Kidney (tissue), 14 donors: Measurements from ENCODE around the gene CORO7. TPM values are rescaled to one million over a fixed set of nuclear protein-coding genes. Genes with fewer than 3 reads are reported as not detected.

Experiments used
- DNase-seq, 5 donors: peaks; one replicate each; pipeline ENCODE4 v3.0.0-alpha.2; 2013 to 2020
- FAIRE-seq: peaks from 2 replicates; lab custom pipeline; 2012; peaks lifted over from hg19 to GRCh38; lab: Jason Lieb, UNC
- H3K27ac ChIP-seq, 2 donors: one replicate each; pipeline ENCODE4 v1.7.0; 2013; ENCODE audit warnings: low read depth in 2 of 2, low read length in 2 of 2, inconsistent platforms in 1 of 2
- H3K27me3 ChIP-seq: one replicate; pipeline ENCODE4 v1.7.1; 2013; ENCODE audit warnings: low read length, inconsistent platforms; ENCODE audit not compliant: control insufficient read depth, insufficient read depth
- H3K36me3 ChIP-seq, 3 donors: one replicate each; pipeline versions ENCODE4 v1.7.0 to v1.7.1; 2013; ENCODE audit warnings: low read length in 3 of 3, control low read depth in 1 of 3, inconsistent platforms in 1 of 3; ENCODE audit not compliant: insufficient read depth in 3 of 3, control insufficient read depth in 2 of 3
- H3K4me1 ChIP-seq, 3 donors: one replicate each; pipeline versions ENCODE4 v1.7.0 to v1.7.1; 2013; ENCODE audit warnings: low read length in 3 of 3, inconsistent platforms in 1 of 3, low read depth in 1 of 3; ENCODE audit not compliant: control insufficient read depth in 2 of 3, insufficient read depth in 2 of 3
- H3K4me3 ChIP-seq, 3 donors: one replicate each; pipeline versions ENCODE4 v1.7.0 to v1.8.1; 2013; ENCODE audit warnings: low read length in 3 of 3, control low read depth in 1 of 3, inconsistent platforms in 1 of 3
- H3K9ac ChIP-seq, 3 donors: one replicate each; pipeline versions ENCODE4 v1.7.0 to v1.7.1; 2013; ENCODE audit warnings: low read length in 3 of 3, control low read depth in 1 of 3, inconsistent platforms in 1 of 3
- H3K9me3 ChIP-seq, 3 donors: one replicate each; pipeline versions ENCODE4 v1.7.0 to v1.7.1; 2013; ENCODE audit warnings: low read length in 3 of 3, control low read depth in 1 of 3, inconsistent platforms in 1 of 3; ENCODE audit not compliant: control insufficient read depth in 2 of 3, insufficient read depth in 1 of 3
- intact Hi-C: fragments of 100-400 bp; cut with DNase I; formaldehyde crosslinking; loops from one replicate; pipeline ENCODE4 v1.11.1; 2022
- polyA plus RNA-seq: library from polyadenylated mRNA; stranded (reverse); fragments of 350-450 nt; fragmentation: Illumina TruSeq; extraction: RNeasy Lipid Tissue Mini Kit (QIAGEN cat#74804); gene quantifications from one replicate; pipeline ENCODE4 v1.2.3, GENCODE V29; 2014; ENCODE audit warnings: low read depth, low replicate concordance; ENCODE audit not compliant: insufficient read depth
- total RNA-seq: library from RNA; stranded (reverse); fragmentation: NEBNext Ultra II Directional; extraction: Animal tissue kit (Norgen Biotek cat#: 25700); gene quantifications from one replicate; pipeline ENCODE4 v1.2.1, GENCODE V29; 2021
- TF ChIP-seq, protein P1 (sequence below): IDR thresholded peaks from 3 replicates; pipeline ENCODE4 v1.5.1; 2012; ENCODE audit warnings: mild to moderate bottlenecking, moderate library complexity, borderline replicate concordance; ENCODE audit not compliant: insufficient read depth; ENCODE audit errors: extremely low read depth
- donor health status: control.
- donor health status: control.
- donor health status: control.
- donor health status: control.
- donor health status: control.
- donor health status: DM: yes; HTN: yes; CAD: no.
- donor health status: Normal renal cell carcinoma (clear cell type).

Gene CORO7
- total and polyA plus RNA-seq, 2 donors from 2014 or later = 9.8 to 50.1 TPM

DNA sequence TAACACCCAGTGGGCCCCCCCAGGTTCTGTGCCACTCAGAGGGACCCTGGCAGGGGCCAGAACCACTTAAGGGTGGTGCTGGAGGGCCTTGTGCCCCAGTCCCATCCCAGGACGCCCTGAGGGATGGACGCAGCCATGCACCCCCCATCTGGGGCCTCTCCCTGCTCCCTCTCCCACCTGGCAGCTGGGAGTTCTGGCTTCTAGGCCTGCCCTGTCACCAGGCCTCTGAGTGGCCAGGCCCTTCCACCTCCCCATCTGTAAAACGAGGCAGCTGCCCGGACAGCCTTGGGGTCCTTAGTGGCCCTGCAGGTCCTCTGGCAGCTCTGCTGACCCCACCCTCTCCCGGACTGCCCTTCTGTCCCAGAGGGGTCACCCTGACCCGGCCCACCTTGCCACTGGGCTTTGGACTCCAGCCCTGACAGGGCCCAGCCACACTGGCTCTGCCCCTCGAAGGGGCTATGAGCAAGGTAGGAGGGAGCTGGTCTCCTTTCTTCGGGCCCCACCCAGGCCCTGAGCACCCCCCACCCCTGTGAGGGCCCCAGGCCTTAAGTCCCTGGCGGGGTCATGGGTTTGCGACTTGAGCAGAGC, 77.6 kb downstream of the CORO7 start:
- Histone ChIP-seq H3K4me1 (peaks cover 0 to 9% (median 0%) of the 10 kb centered on the region in 3 donors), H3K4me3 (no peak overlapping the region), H3K27ac (no peak overlapping the region), H3K27me3 (no peaks in the 10 kb centered on the region), H3K9me3 (no peaks in the 10 kb centered on the region), H3K9ac (no peak overlapping the region), H3K36me3 (peaks cover 0 to 31% (median 12%) of the 10 kb centered on the region in 3 donors)
- TF ChIP-seq, protein P1, sequence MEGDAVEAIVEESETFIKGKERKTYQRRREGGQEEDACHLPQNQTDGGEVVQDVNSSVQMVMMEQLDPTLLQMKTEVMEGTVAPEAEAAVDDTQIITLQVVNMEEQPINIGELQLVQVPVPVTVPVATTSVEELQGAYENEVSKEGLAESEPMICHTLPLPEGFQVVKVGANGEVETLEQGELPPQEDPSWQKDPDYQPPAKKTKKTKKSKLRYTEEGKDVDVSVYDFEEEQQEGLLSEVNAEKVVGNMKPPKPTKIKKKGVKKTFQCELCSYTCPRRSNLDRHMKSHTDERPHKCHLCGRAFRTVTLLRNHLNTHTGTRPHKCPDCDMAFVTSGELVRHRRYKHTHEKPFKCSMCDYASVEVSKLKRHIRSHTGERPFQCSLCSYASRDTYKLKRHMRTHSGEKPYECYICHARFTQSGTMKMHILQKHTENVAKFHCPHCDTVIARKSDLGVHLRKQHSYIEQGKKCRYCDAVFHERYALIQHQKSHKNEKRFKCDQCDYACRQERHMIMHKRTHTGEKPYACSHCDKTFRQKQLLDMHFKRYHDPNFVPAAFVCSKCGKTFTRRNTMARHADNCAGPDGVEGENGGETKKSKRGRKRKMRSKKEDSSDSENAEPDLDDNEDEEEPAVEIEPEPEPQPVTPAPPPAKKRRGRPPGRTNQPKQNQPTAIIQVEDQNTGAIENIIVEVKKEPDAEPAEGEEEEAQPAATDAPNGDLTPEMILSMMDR = no peak
- FAIRE-seq = no peak
- intact Hi-C loops = no loop called here
- peak in 1 of 5 donors; percentile 73 for DNase-seq

DNA sequence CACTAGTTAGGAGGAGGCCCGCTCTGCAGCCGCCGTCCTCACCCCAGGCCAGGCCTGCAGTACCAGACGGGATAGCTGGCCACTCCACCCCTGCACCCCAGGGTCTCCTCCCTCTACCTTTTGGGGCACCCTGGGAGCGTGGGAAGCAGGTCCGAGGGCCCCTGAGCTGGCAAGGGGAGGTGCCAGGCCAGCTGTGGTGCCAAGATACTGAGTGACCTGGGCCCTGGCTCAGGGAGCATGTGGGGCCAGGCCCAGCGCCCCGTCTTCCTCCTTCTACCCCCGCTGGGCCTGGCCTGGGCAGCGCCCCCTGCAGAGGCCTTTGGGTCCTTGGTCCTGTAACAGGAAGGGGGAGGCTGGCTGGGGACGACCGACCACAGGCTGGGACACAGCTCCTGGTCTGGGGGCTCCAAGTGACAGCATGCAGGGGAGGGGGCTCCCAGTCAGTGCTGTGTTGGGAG, 78.2 kb downstream of the CORO7 start:
- no peak overlapping the region for H3K9ac ChIP-seq
- no peaks in the 10 kb centered on the region for H3K27me3 ChIP-seq
- peaks cover 0 to 38% (median 12%) of the 10 kb centered on the region in 3 donors for H3K36me3 ChIP-seq
- no peak for DNase-seq
- TF ChIP-seq, protein P1 = no peak
- FAIRE-seq = no peak
- no peaks in the 10 kb centered on the region for H3K9me3 ChIP-seq
- peaks cover 0 to 9% (median 0%) of the 10 kb centered on the region in 3 donors for H3K4me1 ChIP-seq
- no peak overlapping the region for H3K4me3 ChIP-seq
- intact Hi-C loops = no loop called here
- H3K27ac ChIP-seq = no peak overlapping the region

DNA sequence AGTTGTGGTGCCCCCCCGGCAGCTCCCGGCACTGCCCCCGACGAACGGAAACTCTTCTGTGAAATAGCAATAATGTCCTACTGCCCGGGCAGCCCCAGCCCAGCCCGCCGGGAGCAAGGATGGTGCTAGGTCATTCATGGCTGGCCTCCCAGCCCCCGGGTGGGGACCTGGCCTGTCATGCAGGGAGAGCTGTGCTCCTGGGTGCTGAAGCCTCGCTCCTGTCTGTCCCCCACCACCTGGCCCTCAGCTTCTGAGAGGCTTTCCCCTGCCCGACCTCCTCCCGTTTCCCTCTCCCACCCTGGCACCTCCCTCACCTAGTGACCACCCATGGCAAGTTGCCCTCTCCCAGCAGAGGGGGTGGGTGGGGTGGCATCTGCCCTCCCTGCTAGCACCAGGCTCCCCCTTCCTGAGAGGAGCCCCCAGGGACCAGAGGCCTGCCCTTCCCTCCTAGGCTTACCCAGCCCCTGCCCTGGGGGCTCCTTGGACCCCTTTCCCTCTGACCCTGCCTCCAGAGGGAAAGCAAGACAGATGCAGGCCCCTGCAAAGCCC, 78.8 kb downstream of the CORO7 start:
- TF ChIP-seq, protein P1 = no peak
- Histone ChIP-seq H3K36me3 (peaks cover 0 to 40% (median 12%) of the 10 kb centered on the region in 3 donors), H3K27ac (no peak overlapping the region), H3K27me3 (no peaks in the 10 kb centered on the region), H3K4me3 (no peak overlapping the region), H3K4me1 (peaks cover 0 to 9% (median 0%) of the 10 kb centered on the region in 3 donors), H3K9me3 (no peaks in the 10 kb centered on the region), H3K9ac (no peak overlapping the region)
- no peak for DNase-seq
- intact Hi-C loops = no loop called here
- no peak for FAIRE-seq
